ENCODE data around the gene SLC38A1. TPM values are rescaled to one million over a fixed set of nuclear protein-coding genes. Genes with fewer than 3 reads are reported as not detected.

SLC38A1 gene
- total RNA-seq, 1 donor from 2014 or later = 232 TPM

DNA sequence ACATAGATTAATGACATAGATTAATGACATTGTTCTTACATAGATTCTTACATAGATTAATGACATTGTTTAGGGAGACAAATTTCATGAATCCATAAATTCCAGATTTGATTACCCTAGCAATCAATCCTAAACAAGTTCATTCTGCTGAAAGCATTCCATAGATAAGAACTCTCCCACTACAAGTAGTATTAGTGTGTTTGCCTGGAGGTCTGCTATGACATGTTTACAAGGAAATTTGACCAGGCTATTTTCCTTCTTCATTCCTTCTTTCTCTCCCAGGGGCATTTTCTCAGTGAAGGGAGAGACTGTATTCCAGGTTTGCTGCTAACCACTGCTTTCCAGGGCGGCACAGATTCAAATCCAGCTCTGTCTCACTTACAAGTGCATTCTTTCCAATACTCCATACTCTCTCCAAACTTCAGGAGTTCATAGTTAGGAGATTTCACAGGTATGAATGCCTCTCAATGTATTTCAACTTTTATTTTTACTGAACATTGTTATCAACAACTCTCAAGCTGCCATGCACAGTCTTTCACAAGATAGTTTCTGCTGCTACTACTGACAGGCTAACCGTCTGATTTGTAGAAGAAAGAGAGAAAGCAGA lies 134.5 kb downstream of the SLC38A1 start:
- Mint-ChIP-seq H3K4me1 (ENCODE audit: low read depth, unreplicated experiment) (peaks cover 2% of the 10 kb centered on the region), H3K9me3 (ENCODE audit: unreplicated experiment) (no peaks in the 10 kb centered on the region), H3K4me3 (ENCODE audit: unreplicated experiment) (no peak overlapping the region), H3K27ac (ENCODE audit: unreplicated experiment) (no peak overlapping the region), H3K27me3 (ENCODE audit: unreplicated experiment) (no peaks in the 10 kb centered on the region), H3K36me3 (ENCODE audit: unreplicated experiment) (no peaks in the 10 kb centered on the region)
- no peak for DNase-seq
- TF ChIP-seq, protein P1, sequence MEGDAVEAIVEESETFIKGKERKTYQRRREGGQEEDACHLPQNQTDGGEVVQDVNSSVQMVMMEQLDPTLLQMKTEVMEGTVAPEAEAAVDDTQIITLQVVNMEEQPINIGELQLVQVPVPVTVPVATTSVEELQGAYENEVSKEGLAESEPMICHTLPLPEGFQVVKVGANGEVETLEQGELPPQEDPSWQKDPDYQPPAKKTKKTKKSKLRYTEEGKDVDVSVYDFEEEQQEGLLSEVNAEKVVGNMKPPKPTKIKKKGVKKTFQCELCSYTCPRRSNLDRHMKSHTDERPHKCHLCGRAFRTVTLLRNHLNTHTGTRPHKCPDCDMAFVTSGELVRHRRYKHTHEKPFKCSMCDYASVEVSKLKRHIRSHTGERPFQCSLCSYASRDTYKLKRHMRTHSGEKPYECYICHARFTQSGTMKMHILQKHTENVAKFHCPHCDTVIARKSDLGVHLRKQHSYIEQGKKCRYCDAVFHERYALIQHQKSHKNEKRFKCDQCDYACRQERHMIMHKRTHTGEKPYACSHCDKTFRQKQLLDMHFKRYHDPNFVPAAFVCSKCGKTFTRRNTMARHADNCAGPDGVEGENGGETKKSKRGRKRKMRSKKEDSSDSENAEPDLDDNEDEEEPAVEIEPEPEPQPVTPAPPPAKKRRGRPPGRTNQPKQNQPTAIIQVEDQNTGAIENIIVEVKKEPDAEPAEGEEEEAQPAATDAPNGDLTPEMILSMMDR (IDR thresholded peaks at IDR 0.05; ENCODE audit: partially characterized antibody, unreplicated experiment) = no peak

GRCh38 chr12:46133751-46134150 lies 135.1 kb downstream of the SLC38A1 start:
- Mint-ChIP-seq H3K36me3 (ENCODE audit: unreplicated experiment) (no peaks in the 10 kb centered on the region), H3K27ac (ENCODE audit: unreplicated experiment) (no peak overlapping the region), H3K4me3 (ENCODE audit: unreplicated experiment) (no peak overlapping the region), H3K4me1 (ENCODE audit: low read depth, unreplicated experiment) (peaks cover 2% of the 10 kb centered on the region), H3K27me3 (ENCODE audit: unreplicated experiment) (no peaks in the 10 kb centered on the region), H3K9me3 (ENCODE audit: unreplicated experiment) (no peaks in the 10 kb centered on the region)
- DNase-seq = no peak
- TF ChIP-seq, protein P1 (IDR thresholded peaks at IDR 0.05; ENCODE audit: partially characterized antibody, unreplicated experiment) = no peak

Other genes with a start within 250 kb of the SLC38A1 start
- 262 TPM for gene SLC38A2, start 103.7 kb upstream of the SLC38A1 start, total RNA-seq (ENCODE audit: unreplicated experiment)

Data from glutamatergic neuron (in vitro differentiated cells).